Fibroblast of mammary gland (primary cell): ENCODE results near the gene PIK3C2G.
A peak's percentile ranks its signal among the peaks of the same experiment; 100 is the strongest.

Source experiments
- DNase-seq: peaks from one replicate; pipeline ENCODE4 v3.0.0-alpha.2; 2010; ENCODE audit warnings: low read depth
- H3K4me3 ChIP-seq: 2 replicates; pipeline ENCODE4 v1.5.1; 2011; ENCODE audit warnings: low read depth, mild to moderate bottlenecking, low read length, moderate library complexity; ENCODE audit not compliant: control insufficient read depth
- TF ChIP-seq, protein P1 (sequence below): conservative IDR thresholded peaks from 2 replicates; pipeline ENCODE4 v1.5.1; 2011; ENCODE audit warnings: low read depth, low read length, inconsistent platforms; ENCODE audit not compliant: control insufficient read depth, insufficient read depth

The PIK3C2G gene

DNA sequence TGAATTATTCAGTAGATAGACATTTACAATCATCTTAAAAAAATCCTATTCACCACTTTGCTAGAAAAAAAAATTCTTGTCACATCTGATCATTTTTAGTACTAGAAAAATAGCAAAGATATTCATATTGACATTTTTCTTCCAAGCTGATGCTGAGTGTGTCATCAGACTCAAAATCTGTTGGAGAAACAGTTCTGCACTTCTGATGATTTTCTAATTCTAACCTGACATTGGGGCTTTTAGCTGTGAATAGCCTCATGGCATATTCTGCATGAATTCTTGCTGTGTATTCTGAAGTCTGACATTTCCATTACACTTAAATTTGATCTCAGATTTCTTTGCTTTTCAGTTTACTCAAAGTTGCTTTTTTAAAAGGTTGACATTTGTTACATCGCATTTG is 150.1 kb downstream of the PIK3C2G start:
- DNase-seq, result no peak
- no peak overlapping the region for H3K4me3 ChIP-seq
- TF ChIP-seq, protein P1, sequence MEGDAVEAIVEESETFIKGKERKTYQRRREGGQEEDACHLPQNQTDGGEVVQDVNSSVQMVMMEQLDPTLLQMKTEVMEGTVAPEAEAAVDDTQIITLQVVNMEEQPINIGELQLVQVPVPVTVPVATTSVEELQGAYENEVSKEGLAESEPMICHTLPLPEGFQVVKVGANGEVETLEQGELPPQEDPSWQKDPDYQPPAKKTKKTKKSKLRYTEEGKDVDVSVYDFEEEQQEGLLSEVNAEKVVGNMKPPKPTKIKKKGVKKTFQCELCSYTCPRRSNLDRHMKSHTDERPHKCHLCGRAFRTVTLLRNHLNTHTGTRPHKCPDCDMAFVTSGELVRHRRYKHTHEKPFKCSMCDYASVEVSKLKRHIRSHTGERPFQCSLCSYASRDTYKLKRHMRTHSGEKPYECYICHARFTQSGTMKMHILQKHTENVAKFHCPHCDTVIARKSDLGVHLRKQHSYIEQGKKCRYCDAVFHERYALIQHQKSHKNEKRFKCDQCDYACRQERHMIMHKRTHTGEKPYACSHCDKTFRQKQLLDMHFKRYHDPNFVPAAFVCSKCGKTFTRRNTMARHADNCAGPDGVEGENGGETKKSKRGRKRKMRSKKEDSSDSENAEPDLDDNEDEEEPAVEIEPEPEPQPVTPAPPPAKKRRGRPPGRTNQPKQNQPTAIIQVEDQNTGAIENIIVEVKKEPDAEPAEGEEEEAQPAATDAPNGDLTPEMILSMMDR, result no peak

- TF ChIP-seq, protein P1, result no peak
- no peak for DNase-seq
- H3K4me3 ChIP-seq, result no peak overlapping the region
Observed at GRCh38 chr12:18414671-18415070, 153.4 kb downstream of the PIK3C2G start.

DNA sequence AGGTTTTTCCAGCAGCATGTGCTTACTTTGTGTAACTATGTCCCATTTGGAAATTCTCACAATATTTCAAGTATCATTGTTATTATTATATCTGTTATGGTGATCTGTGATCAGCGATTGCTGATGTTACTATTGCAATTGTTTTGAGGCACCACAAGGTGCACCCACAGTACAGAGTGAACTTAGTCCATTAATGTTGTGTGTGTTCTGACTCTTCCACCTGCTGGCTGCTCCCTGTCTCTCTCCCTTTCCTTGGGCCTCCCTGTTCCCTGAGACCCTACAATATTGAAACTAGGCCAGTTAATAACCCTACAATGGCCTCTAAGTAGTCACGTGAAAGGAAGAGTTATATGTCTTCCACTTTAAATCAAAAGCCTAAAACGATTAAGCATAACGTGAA is 153.9 kb downstream of the PIK3C2G start:
- no peak for DNase-seq

DNA sequence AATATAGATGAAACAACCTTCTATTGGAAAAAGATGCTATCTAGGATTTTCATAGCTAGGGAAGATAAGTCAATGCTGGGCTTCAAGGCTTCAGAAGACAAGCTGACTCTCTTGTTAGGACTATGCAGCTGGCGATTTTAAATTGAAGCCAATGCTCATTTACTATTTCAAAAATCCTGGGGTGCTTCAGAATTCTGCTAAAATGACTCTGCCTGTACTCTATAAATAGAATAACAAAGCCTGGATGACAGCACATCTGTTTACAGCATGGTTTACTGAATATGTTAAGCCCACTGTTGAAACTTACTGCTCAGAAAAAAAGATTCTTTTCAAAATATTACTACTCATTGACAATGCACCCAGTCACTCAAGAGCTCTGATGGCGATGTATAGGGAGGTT is 155.1 kb downstream of the PIK3C2G start:
- TF ChIP-seq, protein P1, result no peak
- no peak for DNase-seq
- no peak overlapping the region for H3K4me3 ChIP-seq

More for the DNA sequence above, 153.9 kb downstream of the PIK3C2G start:
- no peak overlapping the region for H3K4me3 ChIP-seq
- TF ChIP-seq, protein P1, result no peak

- TF ChIP-seq, protein P1, result no peak
- H3K4me3 ChIP-seq, result no peak overlapping the region
- DNase-seq, result no peak
Observed at GRCh38 chr12:18419311-18419710, 158.0 kb downstream of the PIK3C2G start.

GRCh38 chr12:18421867-18422266 is 160.5 kb downstream of the PIK3C2G start:
- TF ChIP-seq, protein P1, result no peak
- peak; percentile 42 for DNase-seq

GRCh38 chr12:18422871-18423270 is 161.6 kb downstream of the PIK3C2G start:
- H3K4me3 ChIP-seq, result no peak overlapping the region
- DNase-seq, result peak; percentile 19
- TF ChIP-seq, protein P1, result no peak

More at GRCh38 chr12:18421867-18422266, 160.5 kb downstream of the PIK3C2G start:
- H3K4me3 ChIP-seq, result no peak overlapping the region
